BLaER1 (cell line): Measurements from ENCODE around the gene METTL15.
"Not testable (repeated sequence)": the region's sequence is repeated elsewhere in the genome, so short reads cannot be mapped to it uniquely, and the experiment has no call there.

ENCODE experiments used
- H3K27ac ChIP-seq: shearing (Covaris generic); formaldehyde crosslinking; 2 replicates; pipeline ENCODE4 v1.8.1; 2022
- H3K27me3 ChIP-seq: shearing (Covaris generic); formaldehyde crosslinking; 2 replicates; pipeline ENCODE4 v1.8.1; 2022
- H3K36me3 ChIP-seq: shearing (Covaris generic); formaldehyde crosslinking; 2 replicates; pipeline ENCODE4 v1.8.1; 2022
- H3K4me1 ChIP-seq: shearing (Covaris generic); formaldehyde crosslinking; 2 replicates; pipeline ENCODE4 v1.8.1; 2022
- H3K4me2 ChIP-seq: shearing (Covaris generic); formaldehyde crosslinking; 2 replicates; pipeline ENCODE4 v1.8.1; 2022
- H3K4me3 ChIP-seq: shearing (Covaris generic); formaldehyde crosslinking; 2 replicates; pipeline ENCODE4 v1.8.1; 2022
- H3K9ac ChIP-seq: shearing (Covaris generic); formaldehyde crosslinking; 2 replicates; pipeline ENCODE4 v1.8.1; 2022
- H3K9me3 ChIP-seq: shearing (Covaris generic); formaldehyde crosslinking; 2 replicates; pipeline ENCODE4 v1.8.1; 2022
- H4K20me1 ChIP-seq: shearing (Covaris generic); formaldehyde crosslinking; 2 replicates; pipeline ENCODE4 v1.8.1; 2022
- Cebpa-rat ChIP-seq: shearing (Covaris generic); IDR thresholded peaks from 2 replicates; pipeline ENCODE4 v1.8.1; 2022

The METTL15 gene

DNA sequence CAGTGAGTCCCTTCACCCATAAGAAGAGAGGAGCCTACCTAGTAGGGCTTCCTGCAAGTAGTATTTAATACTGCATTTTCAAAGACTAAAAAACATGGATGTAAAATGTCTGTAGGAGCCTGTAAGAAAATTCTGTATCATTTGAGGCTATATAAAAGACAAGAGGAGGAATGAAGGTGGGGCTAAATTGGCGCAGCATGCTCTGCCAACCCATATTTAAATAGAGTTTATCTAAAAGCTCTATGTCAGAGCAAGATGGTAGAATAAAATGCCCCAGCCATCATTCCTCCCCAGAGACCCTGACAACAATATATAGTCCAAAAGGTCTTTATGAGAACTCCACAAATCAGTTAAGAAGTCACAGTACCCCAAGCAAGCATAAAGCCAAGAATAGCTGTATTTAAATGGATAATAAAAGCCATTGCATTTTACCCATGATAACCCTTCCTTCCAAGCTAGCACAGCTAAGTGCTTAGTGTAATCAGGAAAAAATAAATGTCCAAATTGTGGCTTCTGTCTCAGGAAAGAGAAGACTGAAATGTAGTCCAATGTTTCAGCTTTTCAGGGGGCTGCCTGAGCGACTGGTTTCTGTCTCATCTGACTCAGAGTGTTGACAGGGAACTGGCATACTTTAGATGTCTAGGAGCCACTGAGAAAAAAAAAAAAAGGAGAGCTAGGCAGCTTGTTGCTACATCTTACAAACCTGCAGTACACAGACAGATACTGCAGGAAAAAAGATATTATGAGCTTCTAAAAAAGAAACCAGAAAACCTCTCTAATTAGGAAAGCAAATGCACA is 258.6 kb downstream of the METTL15 start:
- Histone ChIP-seq H3K36me3 (no peaks in the 10 kb centered on the region), H3K27ac (no peak overlapping the region), H4K20me1 (no peaks in the 10 kb centered on the region), H3K4me2 (no peak overlapping the region), H3K9me3 (no peaks in the 10 kb centered on the region), H3K4me3 (no peak overlapping the region), H3K9ac (no peak overlapping the region), H3K4me1 (no peaks in the 10 kb centered on the region), H3K27me3 (no peaks in the 10 kb centered on the region)
- TF ChIP-seq Cebpa-rat, result no peak

DNA sequence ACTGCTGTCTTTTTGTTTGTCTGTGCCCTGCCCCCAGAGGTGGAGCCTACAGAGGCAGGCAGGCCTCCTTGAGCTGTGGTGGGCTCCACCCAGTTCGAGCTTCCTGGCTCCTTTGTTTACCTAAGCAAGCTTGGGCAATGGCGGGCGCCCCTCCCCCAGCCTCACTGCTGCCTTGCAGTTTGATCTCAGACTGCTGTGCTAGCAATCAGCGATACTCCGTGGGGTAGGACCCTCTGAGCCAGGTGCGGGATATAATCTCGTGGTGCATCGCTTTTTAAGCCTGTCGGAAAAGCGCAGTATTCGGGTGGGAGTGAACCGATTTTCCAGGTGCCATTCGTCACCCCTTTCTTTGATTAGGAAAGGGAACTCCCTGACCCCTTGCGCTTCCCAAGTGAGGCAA is 269.9 kb downstream of the METTL15 start:
- not testable (repeated sequence) for H3K9ac ChIP-seq, H3K27me3 ChIP-seq, H3K4me1 ChIP-seq, H4K20me1 ChIP-seq, H3K36me3 ChIP-seq, H3K9me3 ChIP-seq, H3K4me2 ChIP-seq, H3K27ac ChIP-seq, H3K4me3 ChIP-seq
